Smooth muscle cell of trachea (primary cell): ENCODE data around the gene MACC1. TPM values are rescaled to one million over a fixed set of nuclear protein-coding genes. Genes with fewer than 3 reads are reported as not detected.

Source experiments
- total RNA-seq: library from RNA; depleted of rRNA; stranded (reverse); fragments of >200 nt; gene quantifications from 2 replicates; pipeline ENCODE4 v1.2.1, GENCODE V29; 2014

The MACC1 gene
- total RNA-seq: 0.15 and 0.17 TPM in 2 replicates

GRCh38 chr7:20217193-20217948 is at the start of gene MACC1:
Gene MACC1 (minus strand): TSS chr7:20217384. CDS start chr7:20161862, 55,522 bp downstream.

Other genes with a start within 250 kb of the MACC1 start
- 25.0 and 56.9 TPM in 2 replicates for gene ITGB8, start 113.5 kb upstream of the MACC1 start, total RNA-seq